Activated T-helper 1 cell treated with anti-CD3 and anti-CD28 coated beads, Interleukin-2, amount 50 U/mL, for 16 hours (primary cell): ENCODE data around the gene TMEM131L.
"Not testable (repeated sequence)": the region's sequence is repeated elsewhere in the genome, so short reads cannot be mapped to it uniquely, and the experiment has no call there.

Source experiments
- DNase-seq, 2 donors: peaks; one replicate each; pipeline ENCODE4 v3.0.0-alpha.2; 2020; ENCODE audit warnings: low read depth in 1 of 2, low spot score in 1 of 2

Gene TMEM131L

GRCh38 chr4:153447175-153447905 is 18.8 kb upstream of the TMEM131L start:
- DNase-seq: no peak

- DNase-seq: no peak
Observed at GRCh38 chr4:153448003-153448731, 18.0 kb upstream of the TMEM131L start.

DNA sequence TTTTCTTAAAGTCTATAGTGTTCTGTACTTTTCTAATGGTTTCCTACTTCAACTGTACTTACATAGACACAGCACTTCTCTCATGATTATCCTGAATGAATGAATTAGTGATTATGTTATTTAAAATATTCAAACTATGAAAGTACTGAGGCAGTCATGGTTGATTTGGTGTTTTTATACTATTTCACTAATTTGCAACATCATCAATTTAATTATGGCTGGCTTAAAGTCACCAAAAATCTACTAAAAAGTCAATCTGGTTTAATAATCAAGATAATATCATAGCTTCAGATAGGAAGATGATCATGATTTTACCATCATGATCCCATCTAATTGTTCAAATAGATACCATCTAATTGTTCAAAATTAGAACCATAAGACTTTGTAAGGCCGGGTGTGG is 16.8 kb upstream of the TMEM131L start:
- DNase-seq: no peak

DNA sequence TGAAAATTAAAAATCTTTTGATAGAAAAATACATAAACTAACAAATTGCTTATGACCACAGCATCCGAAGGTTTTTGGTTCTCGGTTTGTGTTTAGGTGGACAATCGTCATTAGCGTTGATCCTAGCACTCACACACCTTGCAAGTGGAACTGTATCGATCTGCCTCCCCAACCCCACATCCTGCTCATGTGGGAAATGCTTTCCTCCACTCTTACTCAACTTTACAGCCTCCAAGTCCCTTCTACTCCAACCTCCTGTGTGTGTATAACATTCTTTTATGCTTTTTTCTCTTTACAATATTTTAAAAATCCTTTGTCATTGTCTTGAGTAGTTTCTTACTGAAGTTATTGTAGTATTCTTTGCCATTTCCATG is 15.6 kb upstream of the TMEM131L start:
- no peak for DNase-seq

DNA sequence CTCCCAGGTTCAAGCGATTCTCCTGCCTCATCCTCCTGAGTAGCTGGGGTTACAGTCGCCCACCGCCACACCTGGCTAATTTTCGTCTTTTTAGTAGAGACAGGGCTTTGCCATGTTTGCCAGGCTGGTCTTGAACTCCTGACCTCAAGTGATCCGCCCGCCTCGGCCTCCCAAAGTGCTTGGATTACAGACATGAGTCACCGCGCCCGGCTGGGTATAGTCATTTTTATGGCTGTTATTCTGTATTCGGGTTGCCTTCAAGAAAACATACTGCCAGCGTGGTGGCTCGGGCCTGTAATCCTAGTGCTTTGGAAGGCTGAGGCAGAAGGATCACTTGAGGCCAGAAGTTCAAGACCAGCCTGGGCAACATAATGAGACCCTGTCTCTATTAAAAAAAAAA is 15.0 kb upstream of the TMEM131L start:
- DNase-seq: not testable (repeated sequence)

- DNase-seq: no peak
Observed at GRCh38 chr4:153451911-153452657, 14.1 kb upstream of the TMEM131L start.

DNA sequence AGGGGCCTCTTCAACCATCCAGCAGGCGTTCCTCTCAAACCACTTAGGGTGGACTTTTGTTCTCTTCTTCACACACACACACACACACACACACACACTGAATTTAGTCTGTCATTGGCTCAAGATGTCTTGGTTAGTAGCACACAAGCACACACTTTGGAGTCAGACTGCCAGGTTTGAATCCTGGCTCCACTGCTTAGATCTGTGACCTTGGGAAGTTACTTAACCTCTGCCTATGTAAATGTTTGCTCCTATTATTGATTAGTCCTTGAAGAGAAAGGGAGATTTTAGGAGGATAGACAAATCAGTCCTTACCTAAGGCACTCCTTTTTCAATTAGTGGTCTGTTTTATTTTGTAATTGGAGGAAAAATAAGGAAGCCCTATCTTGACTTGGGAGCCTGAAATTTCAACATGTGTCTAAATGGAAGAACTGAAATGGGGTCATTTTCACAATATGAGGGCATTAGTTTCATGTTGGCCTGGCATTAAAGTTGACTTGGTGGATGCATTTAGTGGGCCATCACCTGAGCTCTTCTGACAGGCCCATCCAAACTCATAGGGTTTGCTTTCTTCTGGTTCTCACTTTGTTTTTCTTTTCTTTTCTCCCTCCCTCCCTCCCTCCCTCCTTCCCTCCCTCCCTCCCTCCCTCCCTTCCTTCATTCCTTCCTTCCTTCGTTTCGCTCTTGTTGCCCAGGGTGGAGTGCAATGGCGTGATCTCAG is 13.3 kb upstream of the TMEM131L start:
- no peak for DNase-seq

- DNase-seq: no peak
Observed at GRCh38 chr4:153453402-153453801, 12.8 kb upstream of the TMEM131L start.

GRCh38 chr4:153458969-153459368 is 7.2 kb upstream of the TMEM131L start:
- no peak for DNase-seq

GRCh38 chr4:153461549-153461948 is 4.6 kb upstream of the TMEM131L start:
- DNase-seq: not testable (repeated sequence)

GRCh38 chr4:153464068-153464467 is 2.1 kb upstream of the TMEM131L start:
- DNase-seq: no peak

DNA sequence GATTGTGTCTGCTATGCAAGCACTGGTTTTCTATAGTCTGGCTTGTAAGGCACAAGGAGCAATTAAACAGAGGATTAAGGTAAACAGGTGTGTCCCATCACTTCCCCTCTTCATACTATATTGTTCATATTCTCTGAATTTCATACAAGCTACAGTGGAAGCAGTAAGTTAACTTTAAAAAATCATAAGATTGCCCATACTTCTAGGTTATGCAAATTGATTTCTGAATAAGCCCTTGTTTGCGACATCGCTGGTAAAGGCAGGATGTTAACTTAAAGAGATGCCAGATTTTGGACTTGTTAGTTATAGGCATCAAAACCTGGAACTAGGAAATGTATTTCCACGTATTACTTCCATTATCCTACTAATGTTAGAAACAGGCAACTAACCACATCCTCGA is 1.0 kb upstream of the TMEM131L start:
- no peak for DNase-seq

GRCh38 chr4:153465615-153466080 is 512 bp upstream of the TMEM131L start:
- no peak for DNase-seq

DNA sequence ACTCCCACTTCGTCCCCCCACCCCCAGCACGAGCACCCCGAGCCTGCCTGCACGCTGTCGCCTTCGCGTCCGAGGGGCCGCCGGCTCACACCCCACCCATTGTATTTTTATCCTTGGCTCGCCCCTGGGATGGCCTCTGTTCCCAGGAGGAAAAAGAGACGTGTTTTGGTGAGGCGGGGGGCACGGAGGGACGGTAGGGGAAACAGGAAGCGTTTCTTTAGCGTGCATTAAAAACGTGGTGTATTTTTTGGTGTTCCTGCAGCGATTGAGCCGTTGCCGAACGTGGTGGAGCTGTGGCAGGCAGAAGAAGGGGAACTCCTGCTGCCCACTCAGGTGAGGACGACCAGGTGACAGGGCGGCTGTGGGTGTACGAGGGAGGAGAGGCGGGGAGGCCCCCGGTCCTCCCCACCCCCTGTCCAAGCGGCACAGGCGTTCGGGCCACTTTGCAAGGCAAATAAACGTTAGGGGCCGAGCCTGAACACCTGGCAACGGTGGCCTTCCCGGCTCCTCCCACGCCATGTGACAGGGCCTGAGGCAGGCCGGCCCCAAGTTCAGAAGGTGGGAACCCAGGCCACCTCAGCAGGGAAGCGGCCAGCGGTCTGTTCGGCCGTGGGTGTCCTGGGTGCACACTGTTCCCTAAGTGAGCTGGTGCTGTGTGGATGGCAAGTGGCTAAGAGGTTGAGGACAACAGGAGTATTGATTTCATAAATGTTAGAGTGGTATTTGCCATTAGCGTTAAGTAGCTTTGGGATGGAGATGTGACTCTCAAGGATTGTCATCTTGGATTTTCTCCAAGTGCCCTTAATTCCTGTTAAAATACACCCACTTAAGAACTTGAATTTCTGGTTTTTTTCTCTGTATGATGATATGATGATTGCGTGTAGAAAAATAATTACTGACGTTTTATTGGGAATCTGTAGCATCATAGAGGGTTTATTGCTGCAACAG is 1.1 kb downstream of the TMEM131L start:
- peak in 1 of 2 donors; percentile 41 for DNase-seq

- DNase-seq: no peak
Observed at GRCh38 chr4:153467897-153468262, 1.7 kb downstream of the TMEM131L start.

- no peak for DNase-seq
Observed at GRCh38 chr4:153468587-153468986, 2.4 kb downstream of the TMEM131L start.

GRCh38 chr4:153469031-153469430 is 2.9 kb downstream of the TMEM131L start:
- DNase-seq: no peak

DNA sequence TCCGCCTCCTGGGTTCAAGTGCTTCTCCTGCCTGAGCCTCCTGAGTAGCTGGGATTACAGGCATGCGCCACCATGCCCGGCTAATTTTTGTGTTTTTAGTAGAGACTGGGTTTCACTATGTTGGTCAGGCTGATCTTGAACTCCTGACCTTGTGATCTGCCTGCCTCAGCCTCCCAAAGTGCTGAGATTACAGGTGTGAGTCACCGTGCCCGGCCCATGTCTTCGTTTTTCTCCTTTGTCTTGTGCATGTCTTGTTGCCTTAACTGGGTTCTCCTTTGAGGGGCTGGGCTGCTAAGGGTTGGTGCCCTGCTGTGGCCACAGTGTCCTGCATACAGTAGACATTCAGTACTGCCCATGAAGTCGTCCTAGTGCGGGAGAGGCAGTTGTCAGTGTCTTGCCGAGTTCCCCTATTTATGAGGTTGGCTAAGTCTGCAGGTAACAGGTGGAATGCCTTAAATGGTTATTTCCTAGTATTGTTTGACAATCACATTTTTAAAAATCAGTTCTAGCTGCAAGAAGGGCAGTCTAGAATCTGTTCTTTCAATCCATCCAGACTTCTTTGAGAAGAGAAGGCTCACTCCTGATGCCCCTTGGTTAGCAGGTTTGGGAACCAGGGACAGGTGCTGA is 5.0 kb downstream of the TMEM131L start:
- not testable (repeated sequence) for DNase-seq

DNA sequence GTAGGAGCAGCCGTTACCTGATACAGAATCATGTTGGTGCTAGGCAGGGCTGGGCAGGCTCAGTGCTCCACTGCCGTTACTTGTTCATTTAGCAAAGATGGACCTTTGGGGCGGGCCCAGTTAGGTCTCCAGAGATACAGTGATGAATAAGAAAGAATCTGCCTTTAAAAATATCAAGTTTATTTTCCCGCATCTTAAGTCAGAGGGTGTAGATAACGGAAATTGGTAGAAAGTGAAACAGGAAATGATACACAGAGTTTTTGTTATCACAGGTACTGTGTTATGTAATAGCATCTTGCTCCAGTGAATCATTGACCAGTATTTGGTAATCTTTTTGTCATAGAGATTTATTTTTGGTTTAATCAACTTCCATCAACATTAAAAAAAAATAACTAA is 5.5 kb downstream of the TMEM131L start:
- no peak for DNase-seq
